GM18873 (cell line): ENCODE measurements around the gene LPAR3.

Source experiments
- ATAC-seq: cut with Tn5 transposase; IDR thresholded peaks from one replicate; pipeline ENCODE4 v1.9.1; 2021; ENCODE audit warnings: mild to moderate bottlenecking, moderate library complexity, moderate number of reproducible peaks; ENCODE audit not compliant: unreplicated experiment, low FRiP score

LPAR3 gene

GRCh38 chr1:84834419-84835064 is 58.5 kb downstream of the LPAR3 start:
- no peak for ATAC-seq

- no peak for ATAC-seq
These were observed 59.8 kb downstream of the LPAR3 start for GRCh38 chr1:84833194-84833593.

DNA sequence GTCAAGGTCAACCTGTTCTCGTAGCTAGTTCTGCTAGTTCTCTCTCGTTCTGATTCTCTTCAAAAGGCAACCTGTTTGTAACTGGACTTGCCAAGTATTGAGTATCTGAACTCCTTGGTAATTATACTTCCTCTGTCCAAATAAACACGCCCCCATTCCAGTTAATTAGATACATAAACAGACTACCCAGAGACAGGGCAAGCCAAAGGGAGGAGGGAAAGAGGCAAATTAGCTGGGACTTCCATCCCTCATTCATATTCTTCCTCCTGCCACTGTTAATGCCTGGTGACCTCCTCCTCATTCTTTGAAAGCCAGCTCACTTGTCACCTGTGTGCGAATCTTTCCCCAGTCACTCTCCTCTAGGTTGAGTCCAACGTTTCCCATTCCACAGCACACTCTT is 62.9 kb downstream of the LPAR3 start:
- ATAC-seq: no peak

DNA sequence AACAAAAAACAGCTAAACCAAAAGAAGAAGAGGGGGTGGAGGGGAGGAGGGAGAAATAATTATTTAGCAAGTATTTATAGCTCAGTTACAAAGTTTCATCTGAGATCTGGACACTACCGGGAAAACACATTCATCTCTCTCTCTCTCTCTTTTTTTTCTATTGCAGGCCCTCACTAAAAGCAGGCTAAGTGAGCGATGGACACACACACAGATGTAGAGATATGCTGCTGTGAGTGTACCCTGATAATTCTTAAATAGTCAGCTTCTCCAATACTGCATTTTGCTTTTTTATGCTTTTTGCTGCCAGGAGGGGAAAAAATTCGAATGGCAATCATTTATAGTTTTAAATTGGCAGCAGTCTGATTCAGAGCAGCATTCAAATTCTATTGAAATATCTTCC is 65.0 kb downstream of the LPAR3 start:
- no peak for ATAC-seq

DNA sequence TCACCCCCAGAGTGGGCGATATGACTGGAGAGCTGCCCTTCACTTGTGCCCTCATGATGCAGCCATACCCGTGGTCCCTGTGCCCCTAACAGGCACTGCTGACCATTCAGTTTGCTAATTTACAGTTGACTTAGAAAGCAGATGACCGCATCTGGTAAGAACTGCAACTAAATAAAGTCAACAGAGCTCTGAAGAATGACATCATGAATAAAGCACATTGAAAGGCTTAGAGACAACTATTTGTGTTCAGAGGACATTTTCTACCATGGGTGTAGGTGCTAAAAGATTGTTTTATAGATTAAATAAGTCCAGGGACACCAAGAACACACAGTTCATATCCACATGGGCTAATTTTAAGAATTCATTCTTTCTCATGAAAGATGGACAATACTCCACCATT is 65.5 kb downstream of the LPAR3 start:
- no peak for ATAC-seq

- ATAC-seq: no peak
These were observed 67.8 kb downstream of the LPAR3 start for GRCh38 chr1:84825161-84825560.

DNA sequence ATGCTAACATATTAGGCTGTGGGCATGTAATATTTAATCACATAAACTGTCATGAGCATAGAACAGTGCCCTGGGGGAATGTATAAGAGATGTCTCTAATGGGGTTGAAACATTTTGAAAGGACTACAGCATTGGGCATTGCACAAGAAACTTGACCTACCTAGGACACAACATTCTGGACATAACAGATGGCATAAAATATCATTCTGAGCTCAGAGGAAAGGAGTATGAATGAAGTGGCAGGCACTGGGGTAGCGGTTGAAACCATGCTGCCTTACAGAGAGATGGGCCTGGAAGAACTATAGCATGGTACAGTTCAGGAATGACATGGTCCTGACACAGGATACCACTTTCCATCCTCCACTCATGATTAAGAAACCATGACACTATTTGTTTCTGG is 69.0 kb downstream of the LPAR3 start:
- no peak for ATAC-seq

DNA sequence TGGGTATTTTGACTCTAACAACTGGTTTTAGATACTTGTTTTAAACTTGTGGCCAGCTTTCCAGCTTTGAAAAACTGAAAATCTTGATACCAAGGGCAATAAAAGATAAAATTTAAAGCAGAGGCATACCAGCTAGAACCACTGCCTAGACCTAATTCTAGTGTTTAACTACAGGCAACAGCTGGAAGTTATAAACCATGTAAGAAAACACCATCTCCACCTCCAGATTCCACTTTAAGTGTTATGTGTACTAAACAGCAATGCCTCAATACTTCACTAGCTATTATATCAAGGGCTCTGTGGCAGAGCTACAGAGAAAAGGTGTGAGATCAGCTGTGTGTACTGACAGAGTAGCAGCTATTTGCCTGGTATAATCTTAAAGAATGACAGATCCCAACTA is 69.5 kb downstream of the LPAR3 start:
- no peak for ATAC-seq

DNA sequence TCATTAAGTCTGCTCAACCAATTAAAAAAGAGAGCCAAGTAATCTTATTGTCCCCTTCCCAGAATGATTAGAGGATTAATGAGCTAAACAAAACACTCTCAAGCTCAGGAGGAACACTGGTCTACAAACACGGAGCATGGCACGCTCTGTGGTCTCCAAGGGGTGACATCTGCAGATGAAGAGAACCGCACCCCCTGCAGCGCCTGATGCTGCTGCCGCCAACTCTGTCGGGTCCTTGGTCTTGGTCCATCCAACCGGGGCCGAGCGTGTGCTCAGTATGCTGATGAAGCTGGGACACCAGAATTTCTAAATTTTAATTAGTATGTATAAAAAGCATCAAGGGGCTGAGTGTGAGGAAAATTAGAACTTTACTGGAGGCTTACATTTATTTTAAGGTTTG is 82.7 kb downstream of the LPAR3 start:
- no peak for ATAC-seq

- no peak for ATAC-seq
These were observed 84.0 kb downstream of the LPAR3 start for GRCh38 chr1:84809023-84809422.

DNA sequence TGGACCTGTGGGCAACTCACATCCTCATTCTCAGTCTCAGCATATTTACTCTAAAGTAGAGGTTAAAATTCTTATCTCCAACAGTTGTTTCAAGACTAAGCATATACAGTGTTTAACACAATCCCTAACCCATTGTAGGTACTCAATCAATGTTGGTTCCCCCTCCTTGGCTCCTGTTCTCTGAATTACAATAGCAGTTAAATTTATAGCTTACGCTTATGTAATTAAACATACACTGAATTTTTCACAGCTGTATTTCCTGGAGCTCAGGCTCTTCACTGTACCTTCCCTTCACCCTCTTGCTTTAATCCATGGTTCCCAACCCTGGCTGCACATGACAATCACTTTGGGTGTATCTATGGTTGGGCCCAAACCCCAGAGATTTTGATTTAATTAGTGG is 89.4 kb downstream of the LPAR3 start:
- no peak for ATAC-seq

GRCh38 chr1:84802567-84803232 is 90.3 kb downstream of the LPAR3 start:
- no peak for ATAC-seq

GRCh38 chr1:84800090-84801073 is 92.6 kb downstream of the LPAR3 start:
- ATAC-seq: no peak

- ATAC-seq: no peak
These were observed 95.4 kb downstream of the LPAR3 start for GRCh38 chr1:84797603-84798002.

GRCh38 chr1:84795966-84796600 is 96.9 kb downstream of the LPAR3 start:
- no peak for ATAC-seq

DNA sequence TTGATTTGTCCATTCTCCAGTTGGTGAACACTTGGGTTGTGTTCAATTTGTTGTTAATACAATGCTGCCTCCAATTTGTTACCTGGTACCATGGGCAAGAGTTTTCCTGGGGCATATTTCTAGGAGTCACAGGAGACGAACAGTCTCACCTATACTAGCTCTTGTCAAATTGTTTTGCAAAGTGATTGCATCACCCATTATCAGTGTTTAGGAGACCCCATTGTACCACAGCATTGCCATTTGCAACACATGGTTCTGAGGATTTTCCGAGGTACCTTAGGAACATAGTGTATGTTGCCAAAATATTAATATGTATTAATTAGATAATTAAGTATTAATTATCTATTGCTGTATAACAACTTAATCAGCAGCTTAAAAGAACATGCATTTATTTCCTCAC is 97.8 kb downstream of the LPAR3 start:
- ATAC-seq: no peak

DNA sequence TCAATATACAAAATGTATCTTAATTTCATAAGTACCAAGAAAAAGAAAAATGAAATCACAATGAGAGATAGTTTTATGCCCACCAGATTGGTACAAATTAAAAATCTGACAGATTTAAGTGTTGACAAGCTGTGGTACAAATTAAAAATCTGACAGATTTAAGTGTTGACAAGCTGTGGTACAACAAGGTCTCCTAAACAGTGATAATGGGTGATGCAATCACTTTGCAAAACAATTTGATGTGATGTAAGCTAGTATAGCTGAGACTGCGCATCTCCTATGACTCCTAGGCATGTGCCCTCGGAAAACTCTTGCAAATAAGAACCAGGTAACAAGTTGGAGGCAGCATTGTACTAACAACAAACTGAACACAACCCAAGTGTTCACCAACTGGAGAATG is 100.6 kb downstream of the LPAR3 start:
- no peak for ATAC-seq

- no peak for ATAC-seq
These were observed 104.0 kb downstream of the LPAR3 start for GRCh38 chr1:84789014-84789413.

DNA sequence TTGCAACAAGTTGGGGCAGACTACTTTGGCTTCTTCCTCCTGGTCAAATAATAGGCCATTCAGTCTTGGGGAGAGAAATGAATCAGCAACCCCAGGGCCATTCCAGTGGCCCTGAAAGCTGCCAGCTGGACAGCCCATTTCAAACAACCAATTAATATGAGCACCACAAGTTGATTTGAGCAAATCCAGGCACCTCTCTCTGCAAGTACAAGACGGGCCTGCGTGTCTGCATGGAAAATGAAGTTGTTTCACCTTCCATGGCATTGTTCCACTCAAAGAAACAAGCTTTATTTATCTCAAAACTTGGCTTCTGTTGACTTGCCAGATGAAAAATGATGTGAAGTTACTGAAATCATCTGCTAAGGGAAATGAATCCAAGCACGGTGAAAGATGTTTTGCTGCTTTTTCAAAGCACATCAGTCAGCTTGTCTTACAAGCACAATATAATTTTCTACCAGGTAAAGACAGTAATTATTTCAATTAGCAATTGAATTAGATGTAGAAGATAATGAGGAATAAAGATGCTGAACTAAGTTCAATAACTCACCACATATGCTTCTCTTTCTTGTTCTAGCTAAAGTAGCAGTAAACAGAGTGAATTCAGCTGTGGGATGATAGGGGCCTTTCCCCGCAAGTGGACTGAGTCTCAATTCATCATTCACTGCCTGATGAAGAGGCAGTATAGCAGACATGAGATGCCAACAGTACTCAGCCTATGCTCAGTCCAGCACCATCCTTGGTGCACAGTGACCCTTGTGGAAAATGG is 107.6 kb downstream of the LPAR3 start:
- no peak for ATAC-seq

GRCh38 chr1:84782881-84783280 is 110.1 kb downstream of the LPAR3 start:
- ATAC-seq: no peak
